B cell (primary cell): ENCODE measurements around the gene NTNG1.

Source experiments
- EZH2 ChIP-seq: IDR thresholded peaks from 2 replicates; pipeline ENCODE4 v1.6.1; 2012; ENCODE audit warnings: borderline replicate concordance, low read depth, mild to moderate bottlenecking, moderate library complexity, low read length; ENCODE audit not compliant: insufficient read depth, poor library complexity, severe bottlenecking
- TF ChIP-seq, protein P1 (sequence below): fragments of 200-600 bp; IDR thresholded peaks from one replicate; pipeline ENCODE4 v1.8.0; 2022; ENCODE audit warnings: antibody characterized with exemption, mild to moderate bottlenecking

GRCh38 chr1:107140703-107141490, at the start of gene NTNG1:
- TF ChIP-seq, protein P1, sequence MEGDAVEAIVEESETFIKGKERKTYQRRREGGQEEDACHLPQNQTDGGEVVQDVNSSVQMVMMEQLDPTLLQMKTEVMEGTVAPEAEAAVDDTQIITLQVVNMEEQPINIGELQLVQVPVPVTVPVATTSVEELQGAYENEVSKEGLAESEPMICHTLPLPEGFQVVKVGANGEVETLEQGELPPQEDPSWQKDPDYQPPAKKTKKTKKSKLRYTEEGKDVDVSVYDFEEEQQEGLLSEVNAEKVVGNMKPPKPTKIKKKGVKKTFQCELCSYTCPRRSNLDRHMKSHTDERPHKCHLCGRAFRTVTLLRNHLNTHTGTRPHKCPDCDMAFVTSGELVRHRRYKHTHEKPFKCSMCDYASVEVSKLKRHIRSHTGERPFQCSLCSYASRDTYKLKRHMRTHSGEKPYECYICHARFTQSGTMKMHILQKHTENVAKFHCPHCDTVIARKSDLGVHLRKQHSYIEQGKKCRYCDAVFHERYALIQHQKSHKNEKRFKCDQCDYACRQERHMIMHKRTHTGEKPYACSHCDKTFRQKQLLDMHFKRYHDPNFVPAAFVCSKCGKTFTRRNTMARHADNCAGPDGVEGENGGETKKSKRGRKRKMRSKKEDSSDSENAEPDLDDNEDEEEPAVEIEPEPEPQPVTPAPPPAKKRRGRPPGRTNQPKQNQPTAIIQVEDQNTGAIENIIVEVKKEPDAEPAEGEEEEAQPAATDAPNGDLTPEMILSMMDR, result no peak
- no peak for TF ChIP-seq EZH2
